Measurements from ENCODE around the gene TLE3. TPM values are rescaled to one million over a fixed set of nuclear protein-coding genes. Genes with fewer than 3 reads are reported as not detected.
A peak's percentile ranks its signal among the peaks of the same experiment; 100 is the strongest.

TLE3 gene
- total RNA-seq, 1 donor from 2014 or later: 124 TPM

DNA sequence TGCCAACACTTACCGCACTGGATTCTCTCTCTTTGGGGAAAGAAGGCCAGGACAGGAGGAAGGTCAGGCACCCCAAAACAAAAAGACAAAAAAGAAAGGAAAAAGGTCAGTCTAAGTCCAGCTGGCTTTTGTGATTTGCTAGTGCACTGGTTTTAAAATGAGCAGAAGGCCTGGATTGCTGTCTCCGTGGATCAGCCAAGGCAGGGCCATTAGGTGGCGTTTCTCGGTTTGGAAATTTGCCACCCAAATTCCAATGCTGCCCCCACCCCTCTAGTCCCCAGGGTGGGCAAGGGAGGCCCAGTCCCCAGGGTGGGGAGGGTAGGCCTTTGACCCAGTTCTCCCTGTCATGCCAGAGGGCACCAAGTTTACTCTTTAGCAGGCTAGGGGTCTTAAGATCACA lies 33.3 kb downstream of the TLE3 start:
- Mint-ChIP-seq H3K4me1 (ENCODE audit: low read depth) (no peaks in the 10 kb centered on the region), H3K27me3 (no peaks in the 10 kb centered on the region), H3K36me3 (ENCODE audit: insufficient read depth) (peaks cover 30% of the 10 kb centered on the region), H3K4me3 (ENCODE audit: low read depth) (no peak overlapping the region), H3K9me3 (ENCODE audit: low read depth) (no peaks in the 10 kb centered on the region), H3K27ac (peak overlapping the region; percentile 64)
- DNase-seq (ENCODE audit: low spot score, unreplicated experiment): no peak
- TF ChIP-seq CTCF (IDR thresholded peaks at IDR 0.05; ENCODE audit: unreplicated experiment): no peak

DNA sequence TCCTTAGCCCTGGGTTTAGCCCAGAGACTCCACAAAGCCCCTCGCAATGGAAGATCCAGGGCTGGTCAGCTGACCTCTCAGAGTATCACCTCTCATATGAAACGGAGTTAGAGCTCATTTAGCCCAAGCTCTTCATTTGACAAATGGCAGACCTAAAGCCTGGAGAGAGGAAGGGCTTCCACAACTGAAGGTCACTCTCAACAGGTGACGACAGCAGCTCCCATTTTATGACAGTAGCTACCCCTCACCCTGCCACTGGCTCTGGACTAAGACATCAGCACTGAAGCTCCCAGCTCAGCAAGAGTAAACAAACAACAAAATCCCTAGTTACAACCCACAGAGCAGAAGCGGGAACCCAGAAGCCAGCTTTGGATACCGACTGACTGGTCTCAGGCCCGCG lies 33.7 kb downstream of the TLE3 start:
- Mint-ChIP-seq H3K4me1 (ENCODE audit: low read depth) (no peaks in the 10 kb centered on the region), H3K27me3 (no peaks in the 10 kb centered on the region), H3K36me3 (ENCODE audit: insufficient read depth) (peaks cover 33% of the 10 kb centered on the region), H3K9me3 (ENCODE audit: low read depth) (no peaks in the 10 kb centered on the region), H3K27ac (peak overlapping the region; percentile 64), H3K4me3 (ENCODE audit: low read depth) (no peak overlapping the region)
- no peak for TF ChIP-seq CTCF (IDR thresholded peaks at IDR 0.05; ENCODE audit: unreplicated experiment)
- no peak for DNase-seq (ENCODE audit: low spot score, unreplicated experiment)

DNA sequence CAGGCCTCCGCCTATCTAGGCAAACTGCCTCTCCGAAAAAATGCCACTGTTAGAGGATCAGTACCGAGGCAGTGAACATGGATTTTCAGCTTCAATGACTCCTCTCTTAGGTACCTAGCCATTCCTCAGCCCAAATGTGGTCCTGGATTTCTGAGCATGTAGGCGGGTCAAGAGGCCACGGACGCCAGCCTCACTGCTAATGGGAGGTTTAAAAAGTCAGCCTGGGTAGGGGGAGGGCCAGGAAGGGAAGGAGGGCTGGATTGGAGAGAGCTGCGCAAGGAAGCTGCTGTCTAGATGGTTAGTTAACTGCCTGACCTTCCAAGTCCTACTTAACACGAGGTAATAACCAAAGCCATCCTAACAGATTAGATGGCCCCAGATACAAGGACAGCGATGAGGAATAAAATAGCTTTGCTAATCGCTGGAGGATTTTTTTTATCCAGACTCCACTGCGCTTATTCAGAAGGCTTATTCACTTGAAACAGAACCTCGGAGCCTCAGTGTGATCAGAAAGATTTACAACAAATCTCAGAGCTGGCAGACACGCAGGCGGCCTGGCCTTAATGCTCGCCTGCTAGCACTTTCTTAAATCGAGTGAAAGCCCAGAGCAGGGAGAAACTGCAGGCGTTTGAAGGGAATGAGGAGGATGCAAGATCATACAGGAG lies 34.3 kb downstream of the TLE3 start:
- H3K27me3 Mint-ChIP-seq: no peaks in the 10 kb centered on the region
- no peaks in the 10 kb centered on the region for H3K9me3 Mint-ChIP-seq (ENCODE audit: low read depth)
- TF ChIP-seq CTCF (IDR thresholded peaks at IDR 0.05; ENCODE audit: unreplicated experiment): no peak
- no peaks in the 10 kb centered on the region for H3K4me1 Mint-ChIP-seq (ENCODE audit: low read depth)
- DNase-seq (ENCODE audit: low spot score, unreplicated experiment): no peak
- no peak overlapping the region for H3K27ac Mint-ChIP-seq
- no peak overlapping the region for H3K4me3 Mint-ChIP-seq (ENCODE audit: low read depth)
- H3K36me3 Mint-ChIP-seq (ENCODE audit: insufficient read depth): peaks cover 32% of the 10 kb centered on the region

DNA sequence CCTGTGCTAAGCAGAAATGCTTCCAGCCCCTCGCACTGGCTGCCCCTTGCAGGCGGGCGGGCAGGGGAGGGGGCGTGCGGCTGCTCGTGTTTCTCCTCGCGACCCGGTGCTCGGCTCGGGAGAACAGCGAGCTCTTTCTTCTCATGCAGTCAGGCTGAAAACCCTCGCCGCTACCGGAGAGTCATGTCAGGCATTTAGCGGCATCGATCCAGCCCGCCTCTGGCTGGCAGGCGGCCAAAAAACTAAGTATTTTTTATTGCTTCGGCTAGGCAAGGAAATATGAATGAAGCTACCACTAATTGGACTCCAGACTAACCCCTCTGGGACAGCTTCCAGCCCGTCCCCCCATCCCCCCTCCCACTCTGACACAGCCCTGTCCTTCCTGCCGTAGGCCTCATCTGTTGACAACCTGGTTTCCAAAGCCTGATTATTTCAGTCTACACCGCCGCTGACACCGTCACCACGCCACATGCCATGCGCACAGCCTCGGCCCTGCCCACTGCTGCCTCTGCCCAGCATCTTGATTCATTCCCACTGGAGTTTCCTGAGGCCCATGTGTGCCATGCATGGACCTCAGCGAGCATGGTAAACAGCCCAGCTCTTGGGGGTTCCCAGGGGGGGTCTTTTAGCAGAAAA lies 35.3 kb downstream of the TLE3 start:
- Mint-ChIP-seq H3K4me1 (ENCODE audit: low read depth) (no peaks in the 10 kb centered on the region), H3K9me3 (ENCODE audit: low read depth) (no peaks in the 10 kb centered on the region), H3K27me3 (no peaks in the 10 kb centered on the region), H3K36me3 (ENCODE audit: insufficient read depth) (peaks cover 35% of the 10 kb centered on the region), H3K4me3 (ENCODE audit: low read depth) (no peak overlapping the region), H3K27ac (no peak overlapping the region)
- no peak for DNase-seq (ENCODE audit: low spot score, unreplicated experiment)
- TF ChIP-seq CTCF (IDR thresholded peaks at IDR 0.05; ENCODE audit: unreplicated experiment): no peak

- DNase-seq (ENCODE audit: low spot score, unreplicated experiment): no peak
- H3K36me3 Mint-ChIP-seq (ENCODE audit: insufficient read depth): peaks cover 35% of the 10 kb centered on the region
- H3K4me1 Mint-ChIP-seq (ENCODE audit: low read depth): no peaks in the 10 kb centered on the region
- H3K4me3 Mint-ChIP-seq (ENCODE audit: low read depth): no peak overlapping the region
- H3K9me3 Mint-ChIP-seq (ENCODE audit: low read depth): no peaks in the 10 kb centered on the region
- no peak overlapping the region for H3K27ac Mint-ChIP-seq
- H3K27me3 Mint-ChIP-seq: no peaks in the 10 kb centered on the region
- no peak for TF ChIP-seq CTCF (IDR thresholded peaks at IDR 0.05; ENCODE audit: unreplicated experiment)
These were observed 35.9 kb downstream of the TLE3 start for GRCh38 chr15:70061696-70062270.
